Measurements from ENCODE around the gene WDR46. TPM values are rescaled to one million over a fixed set of nuclear protein-coding genes. Genes with fewer than 3 reads are reported as not detected.

The WDR46 gene
- total and polyA plus RNA-seq, 2 of the 13 experiments (the other 11 are each of a cell fraction or from before 2014, with no cell fraction given) = 47.4 to 105 TPM

- no peak; the same call in 1 of the 2 replicates for TF ChIP-seq CBX5 (CRISPR knock-in tag; IDR thresholded peaks at IDR 0.05; ENCODE audit: borderline replicate concordance)
- no peak for TF ChIP-seq ZNF282 (IDR thresholded peaks at IDR 0.05; ENCODE audit: partially characterized antibody)
- TF ChIP-seq ZBTB21 (CRISPR knock-in tag; IDR thresholded peaks at IDR 0.05) = no peak
- peak; percentile 75 for TF ChIP-seq DMAP1 (CRISPR knock-in tag; IDR thresholded peaks at IDR 0.05)
- TF ChIP-seq HMGXB3 (CRISPR knock-in tag; IDR thresholded peaks at IDR 0.05; ENCODE audit: borderline replicate concordance) = peak; percentile 63; the same call in 1 of the 2 replicates
- no peak for TF ChIP-seq ZNF660 (CRISPR knock-in tag; IDR thresholded peaks at IDR 0.05; ENCODE audit: borderline replicate concordance, low read depth)
- TF ChIP-seq YEATS4 (CRISPR knock-in tag; IDR thresholded peaks at IDR 0.05; ENCODE audit: borderline replicate concordance) = peak; percentile 49; the same call in 1 of the 2 replicates
- TF ChIP-seq ZMAT5 (CRISPR knock-in tag; IDR thresholded peaks at IDR 0.05; ENCODE audit: borderline replicate concordance, low read depth) = no peak
- TF ChIP-seq GLMP (CRISPR knock-in tag; IDR thresholded peaks at IDR 0.05; ENCODE audit: borderline replicate concordance) = no peak
- TF ChIP-seq NR2F1 (CRISPR knock-in tag; IDR thresholded peaks at IDR 0.05) = 0 out of 4 replicates have a peak, but pooled peaks of 1 of the 2 experiments have one; percentile 25
- TF ChIP-seq AGO1 (IDR thresholded peaks at IDR 0.05; ENCODE audit: low read depth, low read length, poor library complexity, severe bottlenecking) = no peak
- TF ChIP-seq PHB2 (IDR thresholded peaks at IDR 0.05; ENCODE audit: partially characterized antibody) = no peak
- TF ChIP-seq ZNF296 (CRISPR knock-in tag; conservative IDR thresholded peaks at IDR 0.05) = no peak
- TF ChIP-seq AHR (CRISPR knock-in tag; IDR thresholded peaks at IDR 0.05) = peak; percentile 20; the same call in 1 of the 2 replicates
- 0 out of 2 replicates have a peak, but pooled peaks have one; percentile 63 for TF ChIP-seq NR1H2 (CRISPR knock-in tag; IDR thresholded peaks at IDR 0.05; ENCODE audit: borderline replicate concordance, low read depth)
- TF ChIP-seq SATB2 (CRISPR knock-in tag; IDR thresholded peaks at IDR 0.05) = 0 out of 2 replicates have a peak, but pooled peaks have one; percentile 45
- TF ChIP-seq ZNF546 (CRISPR knock-in tag; conservative IDR thresholded peaks at IDR 0.05) = peak; percentile 64; the same call in 1 of the 2 replicates
- TF ChIP-seq GATAD2A (CRISPR knock-in tag; IDR thresholded peaks at IDR 0.05) = peak; percentile 50
- TF ChIP-seq NR2F6 (IDR thresholded peaks at IDR 0.05) = no peak
- no peak for TF ChIP-seq NR2F6 (CRISPR knock-in tag; IDR thresholded peaks at IDR 0.05)
- peak; percentile 69 for TF ChIP-seq TAF1 (CRISPR knock-in tag; IDR thresholded peaks at IDR 0.05)
- no peak for TF ChIP-seq MLLT10 (CRISPR knock-in tag; IDR thresholded peaks at IDR 0.05)
- 0 out of 2 replicates have a peak, but pooled peaks have one; percentile 17 for TF ChIP-seq E2F5 (CRISPR knock-in tag; conservative IDR thresholded peaks at IDR 0.05)
Measured at GRCh38 chr6:33288921-33289783, at the start of gene WDR46, which contains the start of gene PFDN6 (continued).
